HG03575 (cell line): Measurements from ENCODE around the gene NPDC1.

Source experiments
- ATAC-seq: cut with Tn5 transposase; IDR thresholded peaks from one replicate; pipeline ENCODE4 v1.9.1; 2021; ENCODE audit not compliant: unreplicated experiment, insufficient number of reproducible peaks, low FRiP score; ENCODE audit errors: extremely low read depth

Gene NPDC1

DNA sequence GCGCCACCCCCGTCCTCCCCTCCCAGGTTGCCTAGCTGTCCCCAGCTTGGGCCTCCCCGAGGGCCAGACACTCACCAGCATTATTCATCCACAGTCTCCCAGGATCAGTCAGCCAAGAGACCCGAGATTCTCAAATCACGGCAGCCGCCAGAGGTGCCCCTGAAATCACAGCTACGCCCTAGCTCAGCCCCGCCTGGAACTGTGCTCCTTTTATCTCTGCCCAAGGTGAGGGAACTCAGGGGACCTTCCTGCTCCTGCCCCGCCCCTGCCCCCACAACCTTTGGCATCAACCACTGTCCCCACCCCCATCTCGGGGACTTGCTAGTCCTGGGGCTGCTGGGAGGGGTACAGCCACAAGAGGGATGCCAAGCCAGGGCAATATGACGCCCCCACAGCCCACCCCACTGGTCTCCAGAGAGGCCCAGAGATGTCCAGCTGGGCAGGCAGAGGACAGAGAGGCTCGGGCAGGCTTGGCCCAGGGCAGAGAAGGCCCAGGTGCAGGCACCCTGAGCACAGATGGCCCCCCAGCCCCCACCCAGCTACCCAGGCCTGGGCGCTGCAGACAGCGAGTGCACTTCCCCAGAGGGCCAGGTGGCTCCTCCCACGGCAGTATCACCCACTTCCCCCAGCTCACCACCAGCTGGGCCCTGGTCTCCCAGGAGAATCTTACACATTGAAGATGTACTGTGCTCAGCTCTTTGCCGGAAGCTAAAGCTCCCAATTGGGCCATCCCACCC lies 13.9 kb downstream of the NPDC1 start, which contains the start of gene FUT7:
Gene FUT7 (minus strand): TSS at position 185 of the 737 bp plus-strand sequence. CDS start 97 bp downstream, at position 88.
- ATAC-seq: no peak

DNA sequence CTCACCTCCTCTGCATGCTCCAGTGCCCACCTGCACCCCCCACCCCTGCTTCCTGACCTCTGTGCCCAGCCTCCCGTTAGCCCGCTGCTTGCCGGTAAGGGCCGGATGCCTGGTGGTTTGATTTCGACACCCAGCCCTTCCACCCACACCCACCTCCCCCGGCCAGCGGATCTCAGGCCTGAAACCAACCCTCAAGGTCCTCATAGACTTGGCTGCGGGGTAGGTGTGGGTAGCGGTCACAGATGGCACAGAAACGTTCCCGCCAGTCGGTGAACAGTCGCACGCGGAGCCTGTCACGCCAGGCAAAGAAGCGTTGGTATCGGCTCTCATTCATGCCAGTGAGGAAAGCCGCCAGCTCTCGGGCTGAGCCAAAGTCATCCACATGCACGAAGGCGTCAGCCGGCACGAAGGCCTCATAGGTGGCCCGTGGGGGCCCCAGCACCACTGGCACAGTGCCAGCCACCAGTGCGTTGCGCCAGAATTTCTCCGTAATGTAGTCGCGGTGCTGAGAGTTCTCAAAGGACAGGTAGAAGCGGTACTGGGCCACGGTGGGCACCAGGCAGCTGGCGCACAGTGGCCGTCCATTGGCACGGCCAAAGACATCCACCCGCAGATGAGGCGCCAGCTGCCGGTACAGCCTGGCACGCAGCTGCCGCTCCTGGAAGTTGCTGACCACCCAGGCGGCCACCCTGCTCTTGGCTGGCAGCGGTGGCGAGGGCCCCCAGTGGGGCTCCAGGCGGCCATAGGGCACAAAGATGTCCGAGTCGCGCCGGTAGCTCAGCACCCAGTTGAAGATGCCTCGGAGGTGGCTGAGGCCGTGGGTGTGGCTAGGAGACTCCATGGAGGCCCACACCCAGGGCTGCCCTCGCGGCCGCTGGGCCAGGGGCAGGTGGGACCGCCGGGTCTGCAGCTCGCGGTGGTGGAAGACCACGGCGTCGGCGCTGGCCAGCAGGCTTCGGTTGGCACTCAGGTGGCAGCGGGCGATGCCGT lies 15.1 kb downstream of the NPDC1 start:
- ATAC-seq: no peak

DNA sequence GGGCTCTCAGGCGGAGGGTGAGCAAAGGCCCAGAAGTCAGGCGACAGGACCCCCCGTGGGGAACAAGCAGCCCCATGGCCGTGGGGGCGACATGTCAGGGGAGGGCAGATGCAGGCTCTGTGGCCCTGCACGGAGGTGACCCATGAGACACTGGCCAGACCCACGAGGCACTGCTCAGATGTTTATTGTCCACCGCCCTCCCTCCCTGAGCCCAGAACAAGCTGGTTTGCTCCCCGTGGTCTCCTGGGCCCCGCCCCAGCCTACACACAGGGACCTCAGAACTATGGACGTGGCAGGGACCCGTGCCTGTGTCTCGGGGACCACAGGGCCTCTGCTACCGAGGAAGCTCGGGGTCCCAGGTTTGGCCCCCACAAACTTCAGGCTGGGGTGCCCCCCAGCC lies 16.0 kb downstream of the NPDC1 start:
- ATAC-seq: no peak

DNA sequence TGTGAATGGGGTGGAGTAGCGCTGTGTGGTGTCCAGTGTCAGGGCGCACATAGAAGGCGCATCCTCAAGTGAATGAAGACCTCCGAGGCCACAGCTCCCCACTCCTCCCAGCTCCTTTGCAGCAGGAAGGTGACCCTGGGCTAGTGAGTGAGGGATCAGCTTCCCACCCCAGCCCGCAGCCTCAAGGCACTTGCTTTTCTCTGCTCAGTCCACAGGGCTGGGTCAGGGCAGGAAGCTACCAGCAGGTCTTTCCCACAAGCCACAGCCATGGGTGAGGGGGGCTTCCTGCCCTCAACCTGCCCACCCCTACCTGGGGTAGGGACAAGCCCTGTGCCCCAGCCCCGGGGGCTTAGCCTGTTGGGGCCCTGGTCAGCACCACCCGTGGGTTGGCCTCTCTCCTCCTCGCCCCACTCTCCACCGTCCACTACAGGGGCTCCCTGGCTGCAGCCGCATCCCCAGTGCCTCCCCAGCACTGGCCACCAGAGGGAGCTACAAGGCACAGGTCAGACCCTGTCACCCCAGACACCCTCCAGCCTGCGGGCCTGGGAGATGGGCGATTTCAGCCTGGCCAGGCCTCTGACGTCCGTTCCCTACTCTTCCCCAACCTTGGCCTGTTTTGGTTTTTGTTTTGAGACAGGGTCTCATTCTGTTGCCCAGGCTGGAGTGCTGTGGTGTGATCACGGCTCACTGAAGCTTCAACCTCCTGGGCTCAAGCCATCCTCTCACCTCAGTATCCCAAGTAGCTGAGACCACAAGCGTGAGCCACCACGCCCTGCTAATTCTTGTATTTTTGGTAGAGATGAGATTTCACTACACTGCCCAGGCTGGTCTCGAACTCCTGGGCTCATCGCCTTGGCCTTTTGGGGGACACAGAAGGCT lies 16.7 kb downstream of the NPDC1 start:
- ATAC-seq: no peak

DNA sequence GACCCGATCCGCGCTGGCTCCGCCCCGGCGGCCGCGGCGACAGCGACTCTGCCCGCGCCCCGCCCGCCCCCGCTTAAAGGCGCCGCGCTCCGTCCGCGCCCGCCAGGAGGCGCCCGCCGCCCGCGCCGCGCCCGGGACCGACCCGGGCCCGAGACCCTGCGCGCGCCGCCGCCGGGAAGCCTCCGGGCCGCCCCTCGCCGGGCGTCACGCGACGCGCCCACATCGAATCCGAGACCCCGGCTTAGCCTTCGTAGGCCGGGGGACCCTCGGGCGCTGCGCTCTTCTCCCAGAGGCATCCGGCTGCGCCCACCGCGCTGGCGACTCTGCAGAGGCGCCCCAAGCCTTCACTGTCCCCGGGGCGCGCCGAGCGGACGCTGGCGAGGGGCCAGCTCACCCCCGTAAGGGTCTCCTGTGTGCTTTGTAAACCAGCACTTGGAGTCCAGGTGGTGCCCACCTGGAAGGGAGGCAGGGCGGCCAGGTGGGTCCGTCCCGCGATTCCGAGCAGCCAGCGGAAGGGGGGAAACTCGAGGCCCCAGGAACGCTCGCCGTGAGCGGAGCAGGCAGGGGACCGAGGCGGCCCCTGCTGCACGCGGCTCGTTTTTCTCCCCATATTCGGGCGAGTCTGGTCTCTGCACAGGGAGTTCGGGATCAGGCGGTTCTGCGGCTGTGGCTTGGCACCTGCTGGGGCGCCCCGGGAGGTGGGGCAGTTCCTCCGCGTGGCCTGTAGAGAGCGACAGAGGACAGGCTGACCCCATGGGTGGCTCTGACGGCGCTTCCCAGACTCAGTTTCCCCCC lies 17.5 kb downstream of the NPDC1 start:
- no peak for ATAC-seq

DNA sequence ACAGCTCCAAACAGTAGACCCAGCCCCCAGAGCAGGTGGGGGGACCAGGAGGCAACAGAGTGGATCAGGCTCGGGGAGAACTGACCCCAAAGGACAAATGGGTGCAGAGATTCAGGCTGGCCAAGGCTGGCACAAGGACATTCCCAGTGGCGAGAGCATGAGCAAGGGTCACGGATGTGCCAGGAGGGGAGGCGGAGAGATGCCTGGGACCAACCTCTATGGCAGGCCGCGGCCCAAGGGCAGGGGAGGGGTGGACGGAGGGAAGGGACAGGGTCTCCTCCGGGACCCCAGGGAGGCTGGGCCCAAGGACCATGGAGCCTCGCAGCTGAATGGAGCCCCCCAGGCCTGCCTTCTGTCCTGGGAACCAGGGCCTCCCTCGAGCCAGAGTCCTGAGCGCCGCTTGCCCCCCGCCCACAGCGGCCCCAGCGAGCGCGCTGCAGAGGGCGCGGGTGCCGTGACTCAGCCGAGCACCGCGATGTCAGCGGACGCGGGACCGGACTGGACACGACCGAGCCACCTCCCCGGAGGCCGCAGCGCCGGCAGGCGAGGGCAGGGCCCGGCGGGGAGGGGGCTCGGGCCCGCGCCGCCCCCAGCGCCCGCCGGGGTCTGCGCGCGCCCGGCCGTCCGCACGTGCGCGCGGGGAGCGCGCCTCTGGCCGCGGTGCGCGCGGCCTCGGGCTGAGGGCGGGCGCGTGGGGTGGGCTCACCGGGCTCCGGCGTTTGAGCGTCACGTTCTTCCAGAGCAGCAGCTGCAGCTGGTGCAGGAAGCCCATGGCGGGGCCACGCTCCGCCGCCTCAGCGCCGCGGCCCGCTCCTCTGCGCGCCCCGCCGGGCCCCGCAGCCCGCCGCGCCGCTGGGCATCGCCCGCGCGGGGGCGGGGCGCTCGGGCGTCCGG lies 18.4 kb downstream of the NPDC1 start, which contains the start of gene ABCA2:
Gene ABCA2 (minus strand): TSS at position 869 of the 894 bp plus-strand sequence. CDS start 97 bp downstream, at position 772.
- no peak for ATAC-seq

DNA sequence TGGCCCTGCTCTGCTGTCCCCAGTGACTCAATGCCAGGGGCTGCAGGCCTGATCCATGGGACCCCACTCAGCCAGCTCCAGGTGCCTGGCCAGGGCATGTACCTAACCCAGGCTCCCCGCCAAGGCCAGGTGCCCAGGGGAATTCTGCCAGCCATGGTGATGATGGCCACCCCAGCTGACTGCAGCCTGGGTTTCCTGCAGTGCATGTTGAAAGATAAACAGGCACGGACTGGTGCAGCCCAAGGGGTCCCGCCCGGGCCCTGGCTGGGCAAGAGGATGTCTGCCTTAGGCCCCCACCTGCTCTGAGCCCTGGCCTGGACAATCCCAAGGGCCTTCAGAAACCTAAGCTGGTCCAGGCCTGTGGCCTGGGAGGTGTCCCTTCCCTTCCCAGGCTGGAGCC lies 19.1 kb downstream of the NPDC1 start:
- no peak for ATAC-seq

DNA sequence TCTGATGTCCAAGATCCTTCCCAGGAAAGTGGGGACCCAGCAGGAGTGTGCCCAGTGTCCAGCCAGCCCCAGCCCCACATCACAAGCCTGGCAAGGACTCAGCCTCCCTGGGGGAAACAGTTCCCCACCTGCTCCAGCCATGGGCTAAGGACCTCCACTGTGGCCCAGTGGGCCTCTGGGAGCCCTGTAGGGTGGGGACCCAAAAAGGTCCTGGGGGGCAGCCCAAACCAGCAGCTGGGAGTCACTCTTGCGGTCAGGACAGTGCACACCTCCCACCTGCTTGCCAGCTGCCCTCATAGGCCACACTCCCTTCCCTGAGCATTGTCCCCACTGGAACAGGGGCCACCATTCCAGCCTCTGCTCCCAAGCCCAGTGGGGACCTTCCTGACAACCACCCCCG lies 19.6 kb downstream of the NPDC1 start:
- ATAC-seq: no peak

DNA sequence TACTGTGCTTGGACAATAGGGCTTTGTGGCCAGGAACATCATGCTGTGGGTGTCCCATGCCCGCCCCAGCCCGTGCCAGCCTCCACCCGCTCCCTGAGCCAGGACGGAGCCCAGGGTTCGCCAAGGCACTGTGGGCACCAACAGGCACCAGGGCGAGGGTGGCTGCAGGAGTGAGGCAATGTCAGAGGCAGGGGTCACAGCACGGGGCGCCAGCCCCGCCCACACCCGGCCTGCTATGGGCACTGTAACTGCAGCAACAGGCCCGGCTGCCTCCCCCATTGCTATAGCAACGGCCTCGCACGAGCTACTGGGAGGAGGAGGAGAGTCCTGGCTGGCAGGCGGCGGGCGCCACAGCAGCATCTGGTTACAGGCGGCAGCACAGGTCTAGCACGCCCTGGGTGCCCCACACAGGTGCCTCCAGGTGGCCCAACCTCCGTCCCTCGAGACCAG lies 20.4 kb downstream of the NPDC1 start:
- no peak for ATAC-seq

DNA sequence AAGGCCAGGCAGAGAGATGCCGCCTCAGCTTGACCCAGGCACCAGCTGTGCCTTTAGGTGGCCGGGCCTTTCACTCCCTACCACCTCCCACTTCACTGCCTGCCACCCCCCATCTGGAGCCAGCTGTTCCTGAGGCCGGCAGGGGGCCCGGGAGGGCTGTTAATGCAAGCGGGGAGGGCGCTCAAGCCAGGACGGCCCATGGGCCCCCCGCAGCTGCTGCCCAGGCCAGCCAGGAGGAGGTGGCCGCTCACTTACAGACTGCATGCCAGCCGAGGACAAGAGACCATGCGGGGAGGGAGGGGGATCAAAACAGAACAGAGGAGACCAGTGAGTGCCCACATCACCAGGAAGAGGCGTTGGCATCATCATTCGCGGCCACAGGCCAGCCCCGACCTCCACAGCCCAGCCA lies 22.4 kb downstream of the NPDC1 start:
- ATAC-seq: no peak

DNA sequence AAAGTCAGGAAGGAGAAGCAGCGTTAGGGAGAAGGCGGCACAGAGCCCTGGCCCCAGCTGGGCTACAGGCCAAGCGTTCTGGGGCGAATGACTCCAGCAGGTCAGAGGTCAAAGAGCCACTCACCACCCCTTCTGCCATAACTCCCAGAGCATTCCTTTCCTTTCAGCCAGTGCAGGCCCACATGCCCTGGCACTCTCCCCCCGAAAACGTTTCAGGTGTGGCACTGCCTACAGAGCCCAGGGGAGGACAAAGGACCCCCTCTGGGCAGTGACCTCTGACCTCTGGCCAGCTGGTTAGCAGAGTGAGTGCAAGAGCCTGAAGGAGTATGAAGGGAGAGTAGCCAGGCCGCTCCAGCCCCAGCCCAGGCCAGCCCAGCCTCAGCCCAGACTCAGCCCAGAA lies 22.8 kb downstream of the NPDC1 start:
- ATAC-seq: no peak

DNA sequence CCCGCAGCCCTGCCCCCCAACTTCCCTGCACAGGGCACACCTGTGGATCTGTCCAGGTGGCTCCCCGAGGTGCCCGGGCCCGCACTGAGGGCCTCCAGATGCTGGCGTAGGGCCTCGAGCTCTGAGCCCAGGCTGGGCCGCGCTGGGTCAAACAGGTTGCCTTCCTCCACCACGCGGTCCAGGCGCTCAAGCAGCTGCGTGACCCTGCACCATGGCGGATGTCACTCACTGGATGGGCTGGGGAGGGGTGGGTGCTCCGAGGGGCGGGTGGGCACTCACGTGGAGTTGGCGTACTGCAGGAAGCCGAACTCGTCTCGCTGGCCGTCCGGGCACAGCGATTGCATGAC lies 23.3 kb downstream of the NPDC1 start:
- ATAC-seq: no peak

DNA sequence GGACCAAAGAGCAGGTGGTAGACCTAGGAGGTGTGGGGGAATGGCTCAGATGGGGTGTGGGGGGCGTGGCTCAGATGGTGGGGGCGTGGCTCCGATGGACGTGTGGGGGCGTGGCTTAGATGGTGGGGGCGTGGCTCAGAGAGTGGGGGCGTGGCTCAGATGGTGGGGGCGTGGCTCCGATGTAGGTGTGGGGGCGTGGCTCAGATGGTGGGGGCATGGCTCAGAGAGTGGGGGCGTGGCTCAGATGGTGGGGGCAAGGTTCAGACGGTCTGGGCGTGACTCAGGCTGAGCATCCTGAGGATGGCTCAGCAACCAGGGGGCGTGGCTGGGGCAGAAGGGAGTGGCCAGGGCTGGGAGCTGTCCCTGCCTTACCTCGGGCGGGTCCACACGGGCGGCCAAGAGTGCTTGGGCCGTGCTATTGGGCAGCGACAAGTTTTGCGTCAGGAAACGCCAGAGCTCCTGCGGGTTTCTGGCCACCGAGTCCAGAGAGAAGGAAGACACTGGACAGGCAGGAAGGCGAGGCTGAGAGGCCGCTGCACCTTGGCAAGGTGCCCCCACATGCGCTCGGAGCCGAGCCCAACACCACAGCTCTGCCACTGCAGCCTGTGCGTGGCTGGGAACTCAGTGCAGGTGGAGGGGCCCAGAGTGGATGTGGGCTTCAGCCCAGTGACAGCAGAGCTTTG lies 23.9 kb downstream of the NPDC1 start:
- no peak for ATAC-seq

DNA sequence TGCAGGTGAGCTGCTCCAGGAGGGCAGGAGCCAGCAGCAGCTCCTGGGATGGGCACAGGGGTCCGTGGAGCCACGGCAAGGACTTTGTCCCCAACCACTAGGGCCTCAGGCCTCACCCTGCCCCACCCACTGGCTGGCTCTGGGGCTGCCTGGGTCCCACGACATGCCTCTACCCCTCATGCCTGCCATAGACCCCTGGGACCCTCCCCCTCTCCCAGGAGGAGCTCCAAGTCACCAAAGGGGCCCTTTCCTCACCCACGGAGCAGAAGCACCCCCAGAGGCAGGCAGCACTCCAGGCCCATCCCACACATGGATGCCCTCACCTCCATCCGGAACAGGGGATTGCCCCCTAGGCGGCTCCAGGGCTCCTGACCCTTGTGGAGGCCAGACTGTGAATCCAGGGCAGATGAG lies 24.4 kb downstream of the NPDC1 start:
- no peak for ATAC-seq

DNA sequence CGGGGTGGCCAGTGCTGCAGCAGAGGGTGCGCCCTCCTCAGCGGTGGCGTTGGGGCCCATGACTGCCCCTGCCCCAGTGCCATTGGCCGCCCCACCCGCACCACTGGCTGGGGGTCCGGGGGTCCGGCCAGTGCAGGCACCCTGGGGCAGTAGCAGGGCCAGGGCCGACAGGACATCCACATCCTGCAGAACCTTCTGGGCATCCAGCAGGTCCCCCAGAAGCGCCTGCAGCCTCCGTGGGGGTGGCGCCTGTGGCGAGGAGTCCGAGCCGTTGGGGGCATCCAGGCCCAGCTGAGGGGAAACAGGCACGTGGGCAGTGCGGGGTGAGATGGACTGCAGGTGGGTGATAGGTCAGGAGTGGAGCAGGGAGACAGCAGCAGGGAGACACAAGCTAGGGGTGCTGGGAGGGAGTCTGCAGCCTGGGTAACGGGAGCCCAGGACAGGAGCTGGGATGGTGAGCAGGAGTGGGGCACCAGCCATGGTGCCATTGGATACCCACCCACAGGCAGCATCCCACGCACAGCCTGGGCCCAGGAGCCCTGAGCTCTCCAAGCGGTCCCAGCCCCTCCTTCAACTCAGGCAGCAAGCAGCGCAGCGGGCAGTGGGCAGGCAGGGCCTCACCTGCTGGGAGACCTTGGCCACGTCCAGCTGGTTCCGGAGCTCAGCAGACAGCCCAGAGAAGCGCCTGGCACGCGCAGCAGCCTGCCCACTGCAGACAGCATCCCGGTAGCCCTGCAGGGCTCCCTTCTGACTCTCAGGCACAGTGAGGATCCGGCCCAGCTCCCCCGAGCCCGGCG lies 25.0 kb downstream of the NPDC1 start:
- no peak for ATAC-seq
